Neural cell (in vitro differentiated cells): ENCODE data around the gene NCAPD2. TPM values are rescaled to one million over a fixed set of nuclear protein-coding genes. Genes with fewer than 3 reads are reported as not detected.
"Not testable (repeated sequence)": the region's sequence is repeated elsewhere in the genome, so short reads cannot be mapped to it uniquely, and the experiment has no call there.

ENCODE experiments used
- H2AFZ ChIP-seq: fragments of 200-600, 300-800 bp; sonication (generic), shearing (Covaris generic); 2 replicates; pipeline ENCODE4 v1.6.0; 2014; ENCODE audit warnings: low read depth, mild to moderate bottlenecking, antibody characterized with exemption, low read length, moderate library complexity
- H3F3A ChIP-seq: fragments of 200-600 bp; shearing (Covaris generic); 2 replicates; pipeline ENCODE4 v1.6.1; 2016; ENCODE audit warnings: mild to moderate bottlenecking, moderate library complexity, mixed read lengths, antibody characterized with exemption, low read length; ENCODE audit not compliant: insufficient read depth, poor library complexity, severe bottlenecking
- H3K27ac ChIP-seq: fragments of 200-600, 300-800 bp; sonication (generic), shearing (Covaris generic); 2 replicates; pipeline ENCODE4 v1.5.1; 2014; ENCODE audit warnings: mild to moderate bottlenecking, low read length, moderate library complexity
- H3K27me3 ChIP-seq: fragments of 300-800, 200-600 bp; sonication (generic), shearing (Covaris generic); 2 replicates; pipeline ENCODE4 v1.6.0; 2014; ENCODE audit warnings: mild to moderate bottlenecking, low read depth, low read length, moderate library complexity; ENCODE audit not compliant: insufficient read depth
- H3K36me3 ChIP-seq: fragments of 300-800, 200-600 bp; sonication (generic), shearing (Covaris generic); 2 replicates; pipeline ENCODE4 v1.5.1; 2014; ENCODE audit warnings: mild to moderate bottlenecking, antibody characterized with exemption, low read length, moderate library complexity; ENCODE audit not compliant: insufficient read depth
- H3K4me2 ChIP-seq: fragments of 300-800, 200-600 bp; sonication (generic), shearing (Covaris generic); 2 replicates; pipeline ENCODE4 v1.6.0; 2014; ENCODE audit warnings: mild to moderate bottlenecking, low read length
- H3K4me3 ChIP-seq: fragments of 300-800, 200-600 bp; sonication (generic), shearing (Covaris generic); 2 replicates; pipeline ENCODE4 v1.5.1; 2014; ENCODE audit warnings: mild to moderate bottlenecking, low read length, moderate library complexity
- H3K79me2 ChIP-seq: fragments of 200-600 bp; shearing (Covaris generic); replicated peaks from 2 replicates; pipeline ENCODE4 v1.6.0; 2014; ENCODE audit warnings: mild to moderate bottlenecking, low read length, moderate library complexity; ENCODE audit not compliant: insufficient read depth
- H3K9ac ChIP-seq: fragments of 300-800, 200-600 bp; sonication (generic), shearing (Covaris generic); 2 replicates; pipeline ENCODE4 v1.6.1; 2016; ENCODE audit warnings: mild to moderate bottlenecking, low read length, mixed read lengths
- H3K9me2 ChIP-seq: fragments of 200-600 bp; shearing (Covaris generic); 2 replicates; pipeline ENCODE4 v1.6.1; 2016; ENCODE audit warnings: mild to moderate bottlenecking, low read length, mixed read lengths; ENCODE audit not compliant: insufficient read depth
- H3K9me3 ChIP-seq: fragments of 200-600, 300-800 bp; sonication (generic), shearing (Covaris generic); 2 replicates; pipeline ENCODE4 v1.6.1; 2016; ENCODE audit warnings: mild to moderate bottlenecking, mixed run types, low read length, moderate library complexity, mixed read lengths
- H4K20me1 ChIP-seq: fragments of 200-600 bp; shearing (Covaris generic); 2 replicates; pipeline ENCODE4 v1.6.1; 2016; ENCODE audit warnings: mild to moderate bottlenecking, mixed run types; ENCODE audit not compliant: insufficient read depth
- EP300 ChIP-seq: fragments of 450-650 bp; conservative IDR thresholded peaks from 2 replicates; pipeline ENCODE4 v1.6.1; 2014; ENCODE audit warnings: antibody characterized with exemption, mild to moderate bottlenecking, moderate library complexity; ENCODE audit not compliant: poor library complexity, severe bottlenecking
- EZH2 ChIP-seq: fragments of 200-600, 300-800 bp; shearing (Covaris generic), sonication (generic); IDR thresholded peaks from 2 replicates; pipeline ENCODE4 v1.6.1; 2014; ENCODE audit warnings: antibody characterized with exemption, low read length, borderline replicate concordance, mild to moderate bottlenecking; ENCODE audit not compliant: insufficient read depth, poor library complexity, severe bottlenecking
- MXI1 ChIP-seq: fragments of 450-650 bp; conservative IDR thresholded peaks from 2 replicates; pipeline ENCODE4 v1.6.1; 2014; ENCODE audit warnings: antibody characterized with exemption, mild to moderate bottlenecking; ENCODE audit not compliant: poor library complexity, severe bottlenecking
- POLR2AphosphoS5 ChIP-seq: IDR thresholded peaks from 2 replicates; pipeline ENCODE4 v1.6.1; 2012
- RAD21 ChIP-seq: fragments of 450-650 bp; conservative IDR thresholded peaks from 2 replicates; pipeline ENCODE4 v1.6.1; 2014; ENCODE audit warnings: antibody characterized with exemption, mild to moderate bottlenecking, moderate library complexity
- SMC3 ChIP-seq: fragments of 450-650 bp; conservative IDR thresholded peaks from 2 replicates; pipeline ENCODE4 v1.6.1; 2014; ENCODE audit warnings: antibody characterized with exemption, mild to moderate bottlenecking, moderate library complexity; ENCODE audit not compliant: poor library complexity
- TAF1 ChIP-seq: IDR thresholded peaks from 2 replicates; pipeline ENCODE4 v1.6.1; 2012; ENCODE audit warnings: low read depth
- polyA plus RNA-seq: library from polyadenylated mRNA; depleted of rRNA; stranded (reverse); fragments of >200 nt; gene quantifications from 2 replicates; pipeline ENCODE4 v1.2.3, GENCODE V29; 2014
- TF ChIP-seq, protein P1 (sequence below): fragments of 450-650 bp; IDR thresholded peaks from 2 replicates; pipeline ENCODE4 v1.5.1; 2014; ENCODE audit warnings: antibody characterized with exemption, mild to moderate bottlenecking, moderate library complexity; ENCODE audit not compliant: poor library complexity, severe bottlenecking
- TF ChIP-seq, protein P2 (sequence below): IDR thresholded peaks from 2 replicates; pipeline ENCODE4 v1.6.1; 2012; ENCODE audit warnings: borderline replicate concordance

The NCAPD2 gene
- polyA plus RNA-seq, 1 donor from 2014 or later, result 4.5 TPM

DNA sequence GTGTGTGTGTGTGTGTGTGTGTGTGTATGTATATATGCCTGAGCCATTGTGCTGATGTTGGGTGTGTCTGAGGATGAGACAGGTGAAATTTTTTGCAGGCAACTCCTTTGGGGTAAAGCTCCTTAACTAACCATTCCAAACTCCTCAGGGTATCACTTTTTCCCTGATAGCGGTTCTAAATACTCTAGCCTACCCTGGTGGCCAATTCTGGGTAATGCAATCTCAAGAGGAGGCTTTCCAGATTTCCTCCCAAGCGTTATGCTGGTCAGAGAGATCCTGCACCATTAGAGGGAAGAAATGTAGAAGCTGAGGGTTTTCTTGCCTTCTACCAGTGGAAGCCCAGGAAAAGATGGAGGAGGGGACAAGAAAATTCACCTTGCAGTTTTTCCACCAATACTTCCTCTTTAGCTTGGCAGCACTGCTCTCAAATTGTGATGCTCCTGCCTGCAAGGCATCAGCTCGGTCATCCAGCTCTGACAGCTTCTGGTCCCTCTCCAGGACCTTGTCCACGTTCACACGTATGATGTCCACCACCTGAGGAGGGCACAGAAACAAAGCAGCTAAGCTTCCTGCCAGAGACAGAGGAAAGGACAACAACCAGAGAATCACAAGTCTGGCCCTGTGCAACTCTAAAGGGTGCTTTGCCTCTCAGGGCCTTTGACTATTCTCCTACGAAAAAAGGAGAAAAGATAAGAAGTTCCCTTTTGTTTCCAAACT lies 28.3 kb upstream of the NCAPD2 start:
- no peak overlapping the region for H3K9ac ChIP-seq
- no peaks in the 10 kb centered on the region for H3K9me2 ChIP-seq
- H3K9me3 ChIP-seq, result no peaks in the 10 kb centered on the region
- H3F3A ChIP-seq, result no peaks in the 10 kb centered on the region
- no peak overlapping the region for H2AFZ ChIP-seq
- H3K4me2 ChIP-seq, result no peak overlapping the region
- no peak overlapping the region for H3K4me3 ChIP-seq
- no peaks in the 10 kb centered on the region for H3K36me3 ChIP-seq
- no peaks in the 10 kb centered on the region for H3K79me2 ChIP-seq
- no peaks in the 10 kb centered on the region for H4K20me1 ChIP-seq
- TF ChIP-seq TAF1 (no peak), RAD21 (peak; percentile 88), SMC3 (peak; percentile 88)
- TF ChIP-seq, protein P1, sequence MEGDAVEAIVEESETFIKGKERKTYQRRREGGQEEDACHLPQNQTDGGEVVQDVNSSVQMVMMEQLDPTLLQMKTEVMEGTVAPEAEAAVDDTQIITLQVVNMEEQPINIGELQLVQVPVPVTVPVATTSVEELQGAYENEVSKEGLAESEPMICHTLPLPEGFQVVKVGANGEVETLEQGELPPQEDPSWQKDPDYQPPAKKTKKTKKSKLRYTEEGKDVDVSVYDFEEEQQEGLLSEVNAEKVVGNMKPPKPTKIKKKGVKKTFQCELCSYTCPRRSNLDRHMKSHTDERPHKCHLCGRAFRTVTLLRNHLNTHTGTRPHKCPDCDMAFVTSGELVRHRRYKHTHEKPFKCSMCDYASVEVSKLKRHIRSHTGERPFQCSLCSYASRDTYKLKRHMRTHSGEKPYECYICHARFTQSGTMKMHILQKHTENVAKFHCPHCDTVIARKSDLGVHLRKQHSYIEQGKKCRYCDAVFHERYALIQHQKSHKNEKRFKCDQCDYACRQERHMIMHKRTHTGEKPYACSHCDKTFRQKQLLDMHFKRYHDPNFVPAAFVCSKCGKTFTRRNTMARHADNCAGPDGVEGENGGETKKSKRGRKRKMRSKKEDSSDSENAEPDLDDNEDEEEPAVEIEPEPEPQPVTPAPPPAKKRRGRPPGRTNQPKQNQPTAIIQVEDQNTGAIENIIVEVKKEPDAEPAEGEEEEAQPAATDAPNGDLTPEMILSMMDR, result peak; percentile 86
- H3K27ac ChIP-seq, result no peak overlapping the region
- H3K27me3 ChIP-seq, result no peaks in the 10 kb centered on the region

DNA sequence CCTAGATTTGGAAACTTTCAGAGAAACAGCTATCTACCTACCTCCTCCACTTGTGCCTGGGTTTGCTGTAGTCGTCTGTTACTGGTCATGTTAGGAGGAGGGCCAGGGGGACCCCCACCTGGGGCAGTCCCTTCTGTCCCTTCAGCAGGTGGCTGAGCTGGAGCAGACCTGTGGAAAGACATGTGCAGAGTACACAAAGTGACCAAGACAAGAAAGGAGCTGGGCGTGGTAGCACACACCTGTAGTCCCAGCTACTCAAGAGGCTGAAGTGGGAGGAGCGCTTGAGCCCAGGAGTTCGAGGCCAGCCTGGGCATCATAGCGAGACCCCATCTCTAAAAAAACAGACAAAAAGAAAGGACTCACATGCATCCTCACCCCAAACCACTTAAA lies 27.7 kb upstream of the NCAPD2 start:
- no peak overlapping the region for H3K4me3 ChIP-seq

DNA sequence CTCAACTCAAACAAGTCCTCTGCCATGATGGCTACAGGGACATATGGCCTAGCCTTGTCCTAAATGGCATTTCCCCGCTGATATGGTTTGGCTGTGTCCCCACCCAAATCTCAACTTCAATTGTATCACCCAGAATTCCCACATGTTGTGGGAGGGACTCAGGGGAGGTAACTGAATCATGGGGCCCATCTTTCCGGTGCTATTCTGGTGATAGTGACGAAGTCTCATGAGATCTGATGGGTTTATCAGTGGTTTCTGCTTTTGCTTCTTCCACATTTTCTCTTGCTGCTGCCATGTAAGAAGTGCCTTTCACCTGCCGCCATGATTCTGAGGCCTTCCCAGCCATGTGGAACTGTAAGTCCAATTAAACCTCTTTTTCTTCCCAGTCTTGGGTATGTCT lies 27.2 kb upstream of the NCAPD2 start:
- H3K27ac ChIP-seq, H3K4me2 ChIP-seq, H3K36me3 ChIP-seq, H3K9ac ChIP-seq, H3K79me2 ChIP-seq, H3F3A ChIP-seq, H3K9me3 ChIP-seq, H2AFZ ChIP-seq, H3K4me3 ChIP-seq, H3K9me2 ChIP-seq, H3K27me3 ChIP-seq, H4K20me1 ChIP-seq: not testable (repeated sequence)

More for the DNA sequence above, 27.7 kb upstream of the NCAPD2 start:
- Histone ChIP-seq H3K27me3 (no peaks in the 10 kb centered on the region), H3K27ac (no peak overlapping the region), H4K20me1 (no peaks in the 10 kb centered on the region), H3F3A (no peaks in the 10 kb centered on the region), H3K4me2 (no peak overlapping the region), H3K9ac (no peak overlapping the region), H3K9me2 (no peaks in the 10 kb centered on the region), H3K79me2 (no peaks in the 10 kb centered on the region), H3K9me3 (no peaks in the 10 kb centered on the region), H2AFZ (no peak overlapping the region), H3K36me3 (no peaks in the 10 kb centered on the region)
- TF ChIP-seq MXI1, result no peak
- TF ChIP-seq SMC3, result no peak
- TF ChIP-seq, protein P2, sequence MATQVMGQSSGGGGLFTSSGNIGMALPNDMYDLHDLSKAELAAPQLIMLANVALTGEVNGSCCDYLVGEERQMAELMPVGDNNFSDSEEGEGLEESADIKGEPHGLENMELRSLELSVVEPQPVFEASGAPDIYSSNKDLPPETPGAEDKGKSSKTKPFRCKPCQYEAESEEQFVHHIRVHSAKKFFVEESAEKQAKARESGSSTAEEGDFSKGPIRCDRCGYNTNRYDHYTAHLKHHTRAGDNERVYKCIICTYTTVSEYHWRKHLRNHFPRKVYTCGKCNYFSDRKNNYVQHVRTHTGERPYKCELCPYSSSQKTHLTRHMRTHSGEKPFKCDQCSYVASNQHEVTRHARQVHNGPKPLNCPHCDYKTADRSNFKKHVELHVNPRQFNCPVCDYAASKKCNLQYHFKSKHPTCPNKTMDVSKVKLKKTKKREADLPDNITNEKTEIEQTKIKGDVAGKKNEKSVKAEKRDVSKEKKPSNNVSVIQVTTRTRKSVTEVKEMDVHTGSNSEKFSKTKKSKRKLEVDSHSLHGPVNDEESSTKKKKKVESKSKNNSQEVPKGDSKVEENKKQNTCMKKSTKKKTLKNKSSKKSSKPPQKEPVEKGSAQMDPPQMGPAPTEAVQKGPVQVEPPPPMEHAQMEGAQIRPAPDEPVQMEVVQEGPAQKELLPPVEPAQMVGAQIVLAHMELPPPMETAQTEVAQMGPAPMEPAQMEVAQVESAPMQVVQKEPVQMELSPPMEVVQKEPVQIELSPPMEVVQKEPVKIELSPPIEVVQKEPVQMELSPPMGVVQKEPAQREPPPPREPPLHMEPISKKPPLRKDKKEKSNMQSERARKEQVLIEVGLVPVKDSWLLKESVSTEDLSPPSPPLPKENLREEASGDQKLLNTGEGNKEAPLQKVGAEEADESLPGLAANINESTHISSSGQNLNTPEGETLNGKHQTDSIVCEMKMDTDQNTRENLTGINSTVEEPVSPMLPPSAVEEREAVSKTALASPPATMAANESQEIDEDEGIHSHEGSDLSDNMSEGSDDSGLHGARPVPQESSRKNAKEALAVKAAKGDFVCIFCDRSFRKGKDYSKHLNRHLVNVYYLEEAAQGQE, result no peak
- TF ChIP-seq TAF1, result no peak
- TF ChIP-seq EP300, result no peak
- no peak for TF ChIP-seq EZH2
- TF ChIP-seq, protein P1, result no peak
- no peak for TF ChIP-seq RAD21
- TF ChIP-seq POLR2AphosphoS5, result no peak

DNA sequence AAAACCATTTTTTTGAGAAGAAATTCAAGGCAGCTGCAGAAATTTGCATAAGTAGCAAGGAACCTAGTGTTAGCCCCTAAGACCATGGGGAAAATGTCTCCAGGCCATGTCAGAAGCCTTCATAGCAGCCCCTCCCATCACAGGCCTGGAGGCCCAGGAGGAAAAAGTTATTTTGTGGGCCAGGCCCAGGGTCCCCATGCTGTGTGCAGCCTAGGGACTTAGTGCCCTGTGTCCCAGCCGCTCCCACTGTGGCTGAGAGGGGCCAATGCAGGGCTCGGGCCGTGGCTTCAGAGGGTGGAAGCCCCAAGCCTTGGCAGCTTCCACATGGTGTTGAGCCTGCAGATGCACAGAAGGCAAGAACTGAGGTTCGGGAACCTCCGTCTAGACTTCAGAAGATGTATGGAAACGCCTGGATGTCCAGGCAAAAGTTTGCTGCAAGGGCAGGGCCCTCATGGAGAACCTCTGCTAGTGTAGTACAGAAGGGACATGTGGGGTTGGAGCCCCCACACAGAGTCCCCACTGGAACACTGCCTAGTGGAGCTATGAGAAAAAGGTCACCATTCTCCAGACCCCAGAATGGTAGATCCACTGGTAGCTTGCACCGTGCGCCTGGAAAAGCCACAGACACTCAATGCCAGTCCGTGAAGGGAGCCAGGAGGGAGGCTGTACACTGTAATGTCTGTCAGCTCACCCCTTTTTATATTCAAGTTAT lies 26.2 kb upstream of the NCAPD2 start:
- H3K4me3 ChIP-seq, H2AFZ ChIP-seq, H3K27ac ChIP-seq, H3F3A ChIP-seq, H3K9me3 ChIP-seq, H3K27me3 ChIP-seq, H4K20me1 ChIP-seq, H3K4me2 ChIP-seq, H3K79me2 ChIP-seq, H3K9me2 ChIP-seq, H3K9ac ChIP-seq, H3K36me3 ChIP-seq: not testable (repeated sequence)
